ENCODE results near the gene TRIM63. TPM values are rescaled to one million over a fixed set of nuclear protein-coding genes. Genes with fewer than 3 reads are reported as not detected.

TRIM63 gene
- total RNA-seq, 1 donor from 2014 or later: not detected

GRCh38 chr1:26075421-26076144, 8.2 kb upstream of the TRIM63 start:
- H3K27me3 ChIP-seq (ENCODE audit: control insufficient read depth, insufficient read depth, low read length): no peaks in the 10 kb centered on the region
- FAIRE-seq (no peak), DNase-seq (ENCODE audit: low read depth) (no peak)
- no peak for TF ChIP-seq CTCF (IDR thresholded peaks at IDR 0.05; ENCODE audit: insufficient read depth, low read length, severe bottlenecking)
- no peaks in the 10 kb centered on the region for H3K36me3 ChIP-seq (ENCODE audit: control insufficient read depth, insufficient read depth, low read length)
- H3K4me3 ChIP-seq (ENCODE audit: low read depth, low read length): no peak overlapping the region

- H3K4me3 ChIP-seq (ENCODE audit: low read depth, low read length): no peak overlapping the region
- H3K27me3 ChIP-seq (ENCODE audit: control insufficient read depth, insufficient read depth, low read length): peaks cover under 1% of the 10 kb centered on the region
- FAIRE-seq: peak; percentile 32
- no peak for TF ChIP-seq CTCF (IDR thresholded peaks at IDR 0.05; ENCODE audit: insufficient read depth, low read length, severe bottlenecking)
- no peak for DNase-seq (ENCODE audit: low read depth)
- H3K36me3 ChIP-seq (ENCODE audit: control insufficient read depth, insufficient read depth, low read length): no peaks in the 10 kb centered on the region
These were observed 4.9 kb upstream of the TRIM63 start for GRCh38 chr1:26072305-26072704.

- DNase-seq (ENCODE audit: low read depth) (no peak), FAIRE-seq (no peak)
- H3K36me3 ChIP-seq (ENCODE audit: control insufficient read depth, insufficient read depth, low read length): no peaks in the 10 kb centered on the region
- peaks cover 2% of the 10 kb centered on the region for H3K27me3 ChIP-seq (ENCODE audit: control insufficient read depth, insufficient read depth, low read length)
- no peak for TF ChIP-seq CTCF (IDR thresholded peaks at IDR 0.05; ENCODE audit: insufficient read depth, low read length, severe bottlenecking)
- H3K4me3 ChIP-seq (ENCODE audit: low read depth, low read length): no peak overlapping the region
These were observed 3.5 kb upstream of the TRIM63 start for GRCh38 chr1:26070963-26071342.

GRCh38 chr1:26070296-26070962, 3.0 kb upstream of the TRIM63 start:
- Histone ChIP-seq H3K27me3 (ENCODE audit: control insufficient read depth, insufficient read depth, low read length) (peaks cover 2% of the 10 kb centered on the region), H3K4me3 (ENCODE audit: low read depth, low read length) (no peak overlapping the region), H3K36me3 (ENCODE audit: control insufficient read depth, insufficient read depth, low read length) (no peaks in the 10 kb centered on the region)
- no peak for DNase-seq (ENCODE audit: low read depth)
- peak; percentile 52 for FAIRE-seq
- no peak for TF ChIP-seq CTCF (IDR thresholded peaks at IDR 0.05; ENCODE audit: insufficient read depth, low read length, severe bottlenecking)

- TF ChIP-seq CTCF (IDR thresholded peaks at IDR 0.05; ENCODE audit: insufficient read depth, low read length, severe bottlenecking): no peak
- DNase-seq (ENCODE audit: low read depth): no peak
- FAIRE-seq: no peak
- H3K4me3 ChIP-seq (ENCODE audit: low read depth, low read length): no peak overlapping the region
- H3K27me3 ChIP-seq (ENCODE audit: control insufficient read depth, insufficient read depth, low read length): peaks cover 2% of the 10 kb centered on the region
- no peaks in the 10 kb centered on the region for H3K36me3 ChIP-seq (ENCODE audit: control insufficient read depth, insufficient read depth, low read length)
These were observed 2.5 kb upstream of the TRIM63 start for GRCh38 chr1:26069941-26070295.
